Omental fat pad (tissue), 4 donors: ENCODE data around the gene LIN7C. TPM values are rescaled to one million over a fixed set of nuclear protein-coding genes. Genes with fewer than 3 reads are reported as not detected.
A peak's percentile ranks its signal among the peaks of the same experiment; 100 is the strongest.

Experiments
- ATAC-seq: fragments of 150-250 bp; one replicate; pipeline ENCODE4 v1.9.1; 2016; ENCODE audit warnings: mild to moderate bottlenecking, moderate library complexity; ENCODE audit not compliant: low FRiP score
- DNase-seq: peaks from one replicate; pipeline ENCODE4 v3.0.0-alpha.2; 2019; ENCODE audit warnings: low spot score
- total RNA-seq, 4 donors: library from RNA; depleted of rRNA; stranded (reverse); fragments of >200 nt; gene quantifications; one replicate each; pipeline ENCODE4 v1.1.0, GENCODE V29; 2016
- TF ChIP-seq, protein P1 (sequence below), 3 donors: fragments of 450-650 bp; IDR thresholded peaks; one replicate each; pipeline ENCODE4 v1.5.1; 2016 to 2017; ENCODE audit warnings: antibody characterized with exemption in 3 of 3, mild to moderate bottlenecking in 3 of 3, moderate library complexity in 2 of 3

LIN7C gene
- total RNA-seq, 4 donors from 2014 or later = 26.5 to 37.7 (median 30.3) TPM

DNA sequence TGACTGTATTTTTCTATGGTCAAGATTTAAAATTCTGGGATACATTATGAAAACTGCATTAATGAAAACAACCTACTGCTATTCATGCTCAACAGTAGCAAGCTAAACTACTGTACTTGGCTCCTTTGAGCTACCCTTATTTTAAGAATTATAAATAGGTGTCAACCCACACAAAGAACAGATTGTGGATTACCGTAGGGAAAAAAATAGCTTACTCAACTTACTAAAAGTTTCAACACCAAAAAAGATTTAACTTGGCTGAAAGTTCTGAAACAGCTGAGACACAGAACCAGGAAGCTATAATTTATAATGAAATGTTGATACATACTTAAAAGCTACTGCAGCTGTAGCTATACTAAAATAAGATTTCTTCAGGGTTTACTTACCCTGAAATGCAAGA is 10.1 kb downstream of the LIN7C start:
- ATAC-seq = peak; percentile 77
- TF ChIP-seq, protein P1, sequence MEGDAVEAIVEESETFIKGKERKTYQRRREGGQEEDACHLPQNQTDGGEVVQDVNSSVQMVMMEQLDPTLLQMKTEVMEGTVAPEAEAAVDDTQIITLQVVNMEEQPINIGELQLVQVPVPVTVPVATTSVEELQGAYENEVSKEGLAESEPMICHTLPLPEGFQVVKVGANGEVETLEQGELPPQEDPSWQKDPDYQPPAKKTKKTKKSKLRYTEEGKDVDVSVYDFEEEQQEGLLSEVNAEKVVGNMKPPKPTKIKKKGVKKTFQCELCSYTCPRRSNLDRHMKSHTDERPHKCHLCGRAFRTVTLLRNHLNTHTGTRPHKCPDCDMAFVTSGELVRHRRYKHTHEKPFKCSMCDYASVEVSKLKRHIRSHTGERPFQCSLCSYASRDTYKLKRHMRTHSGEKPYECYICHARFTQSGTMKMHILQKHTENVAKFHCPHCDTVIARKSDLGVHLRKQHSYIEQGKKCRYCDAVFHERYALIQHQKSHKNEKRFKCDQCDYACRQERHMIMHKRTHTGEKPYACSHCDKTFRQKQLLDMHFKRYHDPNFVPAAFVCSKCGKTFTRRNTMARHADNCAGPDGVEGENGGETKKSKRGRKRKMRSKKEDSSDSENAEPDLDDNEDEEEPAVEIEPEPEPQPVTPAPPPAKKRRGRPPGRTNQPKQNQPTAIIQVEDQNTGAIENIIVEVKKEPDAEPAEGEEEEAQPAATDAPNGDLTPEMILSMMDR (IDR thresholded peaks at IDR 0.05) = no peak
- no peak for DNase-seq

DNA sequence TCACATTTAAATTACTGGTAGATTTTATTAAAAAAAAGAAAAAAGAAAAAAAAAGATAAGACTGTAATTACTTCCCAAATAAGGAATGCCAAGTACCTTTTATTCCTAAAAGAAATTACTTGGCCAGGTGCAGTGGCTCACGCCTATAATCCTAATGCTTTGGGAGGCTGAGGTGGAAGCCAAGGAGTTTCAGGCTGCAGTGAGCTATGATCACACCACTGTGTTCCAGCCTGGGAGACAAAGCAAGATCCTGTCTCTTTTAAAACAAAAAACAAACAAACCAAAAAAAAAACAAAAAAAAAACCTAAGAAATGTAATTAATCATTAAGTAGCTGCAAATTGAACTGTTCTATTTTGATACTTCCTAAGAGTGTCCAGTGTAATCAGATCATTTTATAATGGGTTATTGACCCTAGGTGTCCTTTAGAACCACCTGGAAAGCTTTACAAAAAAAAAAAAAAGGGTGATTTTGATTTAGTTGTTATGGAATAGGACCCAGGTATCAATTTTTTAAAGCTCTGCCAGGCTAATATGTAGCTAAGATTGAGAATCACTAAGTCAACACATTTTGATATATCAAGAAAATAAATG is 10.8 kb downstream of the LIN7C start:
- TF ChIP-seq, protein P1 (IDR thresholded peaks at IDR 0.05) = no peak
- ATAC-seq (no peak), DNase-seq (no peak)

DNA sequence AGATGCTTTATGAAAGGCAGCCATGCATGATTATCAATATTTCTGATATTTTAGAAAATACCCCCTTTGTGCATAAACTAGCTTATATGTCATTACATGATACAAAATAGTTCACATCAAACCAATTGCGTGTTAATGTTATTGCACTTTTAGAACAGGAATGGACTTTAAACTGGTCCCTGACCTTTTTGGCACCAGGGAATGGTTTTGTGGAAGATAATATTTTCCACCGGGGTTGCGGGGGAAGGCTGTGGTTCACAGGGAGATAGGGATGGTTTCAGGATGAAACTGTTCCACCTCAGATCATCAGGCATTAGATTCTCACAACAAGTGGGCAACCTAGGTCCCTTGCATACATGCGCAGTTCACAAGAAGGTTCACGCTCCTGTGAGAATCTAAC is 17.5 kb downstream of the LIN7C start:
- ATAC-seq (no peak), DNase-seq (no peak)
- TF ChIP-seq, protein P1 (IDR thresholded peaks at IDR 0.05) = no peak

DNA sequence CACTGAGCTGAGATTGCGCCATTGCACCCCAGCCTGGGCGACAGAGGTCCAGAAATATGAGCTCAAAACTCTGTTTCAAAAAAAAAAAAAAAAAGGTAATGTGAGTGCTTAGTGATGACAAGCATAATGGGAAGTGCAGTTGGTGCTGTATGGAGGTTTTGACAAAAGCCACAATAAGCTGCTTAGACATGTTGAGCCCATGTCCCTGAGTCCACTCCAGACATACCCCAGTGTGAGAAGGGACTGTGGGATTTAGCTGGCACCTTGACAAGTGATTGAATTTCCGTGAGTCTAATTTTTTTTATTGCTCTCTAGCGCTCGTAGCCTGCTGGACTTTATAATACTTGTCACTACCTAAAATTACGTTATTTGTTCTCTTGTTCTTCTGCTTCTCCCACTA is 18.9 kb downstream of the LIN7C start:
- no peak for DNase-seq
- ATAC-seq = no peak
- TF ChIP-seq, protein P1 (IDR thresholded peaks at IDR 0.05) = no peak

DNA sequence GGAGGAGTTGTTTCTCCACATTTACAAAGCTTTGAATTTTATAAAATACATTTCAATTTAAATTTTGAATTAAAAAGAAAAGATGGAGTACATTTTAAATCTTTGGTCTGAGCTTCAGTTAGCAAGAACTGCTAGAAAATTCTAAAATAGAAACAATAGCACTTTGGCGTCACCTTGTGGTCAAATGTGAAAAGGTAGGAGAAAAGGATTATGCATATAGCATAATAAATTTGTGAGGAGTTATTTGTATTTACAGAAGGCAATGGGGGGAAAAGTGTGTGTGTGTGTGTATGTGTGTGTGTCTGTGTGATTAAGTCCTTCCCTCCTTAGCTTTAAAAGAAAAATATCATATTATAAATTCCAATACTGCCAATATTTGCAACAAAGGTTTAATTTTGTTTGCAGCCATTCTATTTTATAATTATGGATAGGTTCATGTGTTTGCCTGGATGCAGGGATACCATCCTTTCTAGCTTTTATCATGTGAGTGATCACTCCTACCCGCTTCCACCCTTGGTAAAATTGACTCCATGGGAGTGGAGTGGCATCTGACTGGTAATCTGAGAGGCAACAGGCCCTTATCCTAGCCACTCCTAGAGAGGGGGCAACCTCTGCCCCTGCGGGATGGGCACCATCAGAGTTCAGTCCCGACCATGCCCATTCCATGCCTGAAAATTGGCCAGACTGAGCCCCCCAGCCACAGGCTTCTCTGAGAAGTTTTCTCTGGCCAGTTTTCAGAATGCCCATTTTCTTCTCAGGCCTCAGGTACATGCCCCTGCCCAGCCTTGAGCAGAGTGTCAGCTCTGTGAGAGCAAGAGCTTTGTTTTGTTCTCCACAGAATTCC is 20.4 kb downstream of the LIN7C start:
- ATAC-seq = no peak
- no peak for DNase-seq
- TF ChIP-seq, protein P1 (IDR thresholded peaks at IDR 0.05) = peak in 1 of 3 donors; percentile 70

DNA sequence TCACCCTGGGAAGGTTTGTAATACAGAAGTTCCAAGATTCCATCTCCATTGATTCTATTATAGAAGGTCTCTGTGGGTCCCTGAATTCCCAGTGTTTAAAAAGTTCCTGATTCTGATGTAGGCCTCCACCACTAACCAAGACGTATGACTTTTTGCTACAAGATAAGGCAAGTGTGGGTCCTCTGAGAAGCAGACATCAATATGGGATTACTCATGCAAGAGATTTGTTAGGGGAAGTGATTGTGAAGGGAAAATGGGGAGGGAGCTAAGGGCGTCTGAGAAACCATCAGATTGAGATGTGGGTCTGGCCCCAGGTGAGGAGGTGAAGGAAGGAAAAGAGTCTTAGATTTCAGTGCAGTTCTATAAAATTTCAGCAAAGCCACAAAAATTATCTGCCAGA is 23.8 kb downstream of the LIN7C start:
- TF ChIP-seq, protein P1 (IDR thresholded peaks at IDR 0.05) = no peak
- ATAC-seq (no peak), DNase-seq (no peak)

DNA sequence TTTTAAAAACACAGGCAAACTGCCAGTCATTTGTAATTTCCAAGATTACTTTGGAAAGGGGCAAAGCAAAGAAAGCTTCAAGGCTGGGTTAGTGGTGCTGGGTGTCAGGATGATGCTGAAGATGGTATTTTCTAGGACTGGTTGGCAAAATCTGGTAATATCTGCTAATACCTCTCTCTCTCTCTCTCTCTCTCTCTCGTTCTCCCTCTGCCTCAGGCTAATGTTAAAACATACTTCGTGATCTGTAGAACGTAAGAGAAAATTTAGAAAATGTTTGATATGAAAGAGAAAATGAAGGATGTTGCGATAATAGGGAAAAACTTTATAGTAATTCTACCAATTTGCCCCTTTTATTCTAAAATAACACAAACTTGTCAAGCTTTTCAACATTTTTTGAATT is 24.6 kb downstream of the LIN7C start:
- DNase-seq (no peak), ATAC-seq (no peak)
- TF ChIP-seq, protein P1 (IDR thresholded peaks at IDR 0.05) = no peak
